ENCODE data around the gene BAZ1B. TPM values are rescaled to one million over a fixed set of nuclear protein-coding genes. Genes with fewer than 3 reads are reported as not detected.

Gene BAZ1B
- total RNA-seq, 3 donors from 2014 or later = 53.7 to 57.4 (median 56.3) TPM

DNA sequence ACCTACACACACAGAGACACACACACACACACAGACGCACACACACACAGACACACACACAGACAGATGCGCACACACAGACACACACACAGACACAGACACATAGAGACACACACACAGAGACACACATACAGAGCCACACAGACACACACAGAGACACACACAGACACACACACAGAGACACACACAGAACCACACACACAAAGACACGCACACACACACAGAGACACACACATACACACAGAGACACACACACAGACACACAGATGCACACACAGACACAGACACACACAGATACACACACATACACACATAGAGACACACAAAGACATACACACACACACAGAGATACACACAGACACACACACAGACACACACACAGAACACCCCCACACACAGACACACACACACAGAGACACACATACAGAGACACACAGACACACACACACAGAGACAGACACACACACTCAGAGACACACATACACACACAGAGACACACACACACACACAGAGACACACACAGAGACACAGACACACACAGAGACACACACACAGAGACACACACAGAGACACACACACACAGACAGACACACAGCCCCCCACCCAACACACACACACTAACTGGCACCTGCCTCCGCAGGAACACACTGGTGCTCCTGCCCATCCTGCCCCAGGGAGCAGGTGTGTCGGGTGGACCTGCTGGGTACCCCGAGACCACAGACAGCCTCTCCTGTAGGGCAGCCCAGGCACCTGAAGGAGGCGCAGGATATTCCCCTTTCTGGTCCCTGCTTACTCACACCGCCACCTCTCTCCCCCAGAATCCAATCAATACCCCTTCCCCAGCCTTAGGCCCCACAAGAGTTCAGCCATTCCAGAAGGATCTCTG is 93.9 kb downstream of the BAZ1B start:
- intact Hi-C loops (cut with DNase I; ENCODE audit: low total_unique reads) = no loop called here

GRCh38 chr7:73426016-73426415 is 96.1 kb downstream of the BAZ1B start:
- intact Hi-C loops (cut with DNase I; ENCODE audit: low total_unique reads) = no loop called here
- DNase-seq (ENCODE audit: low spot score in 2 of 2) = no peak
- Histone ChIP-seq H3K4me3 (no peak overlapping the region), H3K27me3 (no peaks in the 10 kb centered on the region), H3K27ac (no peak overlapping the region), H3K36me3 (no peaks in the 10 kb centered on the region), H3K4me1 (peaks cover 0 to 4% of the 10 kb centered on the region in 2 donors), H3K9me3 (no peaks in the 10 kb centered on the region)
- TF ChIP-seq POLR2AphosphoS5 (IDR thresholded peaks at IDR 0.05) (no peak), CTCF (IDR thresholded peaks at IDR 0.05) (no peak), POLR2A (IDR thresholded peaks at IDR 0.05) (no peak)

More for the DNA sequence above, 93.9 kb downstream of the BAZ1B start:
- TF ChIP-seq POLR2AphosphoS5 (IDR thresholded peaks at IDR 0.05) = no peak
- no peak for TF ChIP-seq CTCF (IDR thresholded peaks at IDR 0.05)
- TF ChIP-seq POLR2A (IDR thresholded peaks at IDR 0.05) = no peak
- Histone ChIP-seq H3K4me3 (no peak overlapping the region), H3K36me3 (no peaks in the 10 kb centered on the region), H3K27me3 (peaks cover 0 to 6% of the 10 kb centered on the region in 2 donors), H3K4me1 (peaks cover 0 to 4% of the 10 kb centered on the region in 2 donors), H3K27ac (no peak overlapping the region), H3K9me3 (no peaks in the 10 kb centered on the region)
- DNase-seq (ENCODE audit: low spot score in 2 of 2) = no peak

GRCh38 chr7:73425356-73425983 is 96.6 kb downstream of the BAZ1B start:
- no peaks in the 10 kb centered on the region for H3K9me3 ChIP-seq
- H3K4me1 ChIP-seq = peaks cover 0 to 4% of the 10 kb centered on the region in 2 donors
- H3K4me3 ChIP-seq = no peak overlapping the region
- intact Hi-C loops (cut with DNase I; ENCODE audit: low total_unique reads) = no loop called here
- no peaks in the 10 kb centered on the region for H3K36me3 ChIP-seq
- no peaks in the 10 kb centered on the region for H3K27me3 ChIP-seq
- TF ChIP-seq CTCF (IDR thresholded peaks at IDR 0.05) = no peak
- no peak for TF ChIP-seq POLR2AphosphoS5 (IDR thresholded peaks at IDR 0.05)
- no peak for TF ChIP-seq POLR2A (IDR thresholded peaks at IDR 0.05)
- no peak overlapping the region for H3K27ac ChIP-seq
- DNase-seq (ENCODE audit: low spot score in 2 of 2) = no peak

DNA sequence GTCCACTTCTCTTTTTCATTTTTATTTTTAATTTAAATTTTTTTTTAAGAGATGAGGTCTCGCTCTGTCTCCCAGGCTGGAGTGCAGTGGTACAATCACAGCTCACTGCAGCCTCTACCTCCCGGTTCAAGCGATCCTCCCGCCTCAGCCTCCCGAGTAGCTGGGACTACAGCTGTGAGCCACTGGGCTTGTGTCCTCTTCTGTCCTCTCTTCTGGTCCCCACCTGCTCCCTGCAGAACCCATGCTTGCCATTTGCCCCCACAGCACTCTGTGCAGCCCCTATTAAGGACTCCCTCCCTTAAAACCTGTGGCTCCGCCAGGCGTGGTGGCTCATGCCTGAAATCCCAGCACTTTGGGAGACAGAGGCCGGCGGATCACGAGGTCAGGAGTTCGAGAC is 97.6 kb downstream of the BAZ1B start:
- no peak for DNase-seq (ENCODE audit: low spot score in 2 of 2)
- Histone ChIP-seq H3K27me3 (no peaks in the 10 kb centered on the region), H3K4me1 (peaks cover 0 to 4% of the 10 kb centered on the region in 2 donors), H3K4me3 (peak overlapping the region; percentile 26 to 63 (median 37)), H3K9me3 (no peaks in the 10 kb centered on the region), H3K27ac (peak overlapping the region in 1 of 2 donors; percentile 3), H3K36me3 (no peaks in the 10 kb centered on the region)
- intact Hi-C loops (cut with DNase I; ENCODE audit: low total_unique reads) = no loop called here
- TF ChIP-seq POLR2A (IDR thresholded peaks at IDR 0.05) (no peak), CTCF (IDR thresholded peaks at IDR 0.05) (no peak), POLR2AphosphoS5 (IDR thresholded peaks at IDR 0.05) (no peak)

Data from breast epithelium (tissue), 4 donors.